Thoracic aorta (tissue), 2 donors: ENCODE data around the gene MAPK11. TPM values are rescaled to one million over a fixed set of nuclear protein-coding genes. Genes with fewer than 3 reads are reported as not detected.

Source experiments
- ATAC-seq: fragments of 150-250 bp; one replicate; pipeline ENCODE4 v1.8.0; 2017; ENCODE audit warnings: low read depth; ENCODE audit not compliant: insufficient number of reproducible peaks, low FRiP score
- DNase-seq: peaks from one replicate; pipeline ENCODE4 v3.0.0-alpha.2; 2020; ENCODE audit warnings: low spot score
- H3K27ac ChIP-seq, 2 donors: fragments of 200-600 bp; sonication (generic); 1 replicate in 1 of 2; 2 replicates in 1 of 2; pipeline ENCODE4 v1.5.1; 2016; ENCODE audit warnings: mild to moderate bottlenecking in 2 of 2, moderate library complexity in 2 of 2
- H3K27me3 ChIP-seq: fragments of 200-600 bp; sonication (generic); replicated peaks from 2 replicates; pipeline ENCODE4 v1.6.0; 2016; ENCODE audit warnings: mild to moderate bottlenecking; ENCODE audit not compliant: insufficient read depth
- H3K36me3 ChIP-seq: fragments of 200-600 bp; sonication (generic); one replicate; pipeline ENCODE4 v1.5.1; 2016
- H3K4me1 ChIP-seq, 2 donors: fragments of 200-600 bp; sonication (generic); 1 replicate in 1 of 2; 2 replicates in 1 of 2; pipeline versions ENCODE4 v1.5.1 to v1.6.0; 2016; ENCODE audit warnings: low read depth in 2 of 2, mild to moderate bottlenecking in 1 of 2; ENCODE audit not compliant: control insufficient read depth in 1 of 2
- H3K4me3 ChIP-seq: fragments of 200-600 bp; sonication (generic); 2 replicates; pipeline ENCODE4 v1.5.1; 2016; ENCODE audit warnings: mild to moderate bottlenecking
- H3K9me3 ChIP-seq: fragments of 200-600 bp; sonication (generic); 2 replicates; pipeline ENCODE4 v1.5.1; 2016
- total RNA-seq, 2 donors: library from RNA; depleted of rRNA; stranded (reverse); fragments of >200 nt; gene quantifications; one replicate each; pipeline versions ENCODE4 v1.1.0 to v1.2.3, GENCODE V29; 2016
- TF ChIP-seq, protein P1 (sequence below): fragments of 200-600 bp; sonication (generic); IDR thresholded peaks from one replicate; pipeline ENCODE4 v1.5.1; 2019; ENCODE audit warnings: antibody characterized with exemption

MAPK11 gene
- total RNA-seq, 2 donors from 2014 or later = 5.8 to 8.8 TPM

DNA sequence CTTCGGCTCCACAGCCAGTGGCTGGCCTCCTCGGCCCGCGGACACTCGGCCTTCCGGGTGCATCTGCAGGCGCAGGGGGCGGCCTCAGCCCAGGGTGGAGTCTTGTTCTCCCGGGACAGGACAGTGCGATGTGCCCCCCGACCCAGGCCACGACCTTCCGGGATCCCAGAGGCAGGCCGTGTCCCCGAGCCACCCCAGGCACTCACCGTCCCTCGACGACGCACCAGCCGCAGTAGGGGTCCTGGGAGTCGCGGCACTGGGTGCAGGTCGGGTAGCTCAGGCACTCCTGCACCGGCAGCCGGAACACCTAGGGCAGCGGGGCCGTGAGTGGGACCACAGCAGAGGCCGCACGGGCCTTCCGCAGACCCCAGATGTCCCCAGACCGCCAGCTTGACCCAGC is 17.6 kb upstream of the MAPK11 start:
- peaks cover 70% of the 10 kb centered on the region for H3K36me3 ChIP-seq
- H3K9me3 ChIP-seq = no peaks in the 10 kb centered on the region
- peaks cover 5 to 6% of the 10 kb centered on the region in 2 donors for H3K4me1 ChIP-seq
- no peak overlapping the region for H3K27ac ChIP-seq
- H3K4me3 ChIP-seq = no peak overlapping the region
- TF ChIP-seq, protein P1, sequence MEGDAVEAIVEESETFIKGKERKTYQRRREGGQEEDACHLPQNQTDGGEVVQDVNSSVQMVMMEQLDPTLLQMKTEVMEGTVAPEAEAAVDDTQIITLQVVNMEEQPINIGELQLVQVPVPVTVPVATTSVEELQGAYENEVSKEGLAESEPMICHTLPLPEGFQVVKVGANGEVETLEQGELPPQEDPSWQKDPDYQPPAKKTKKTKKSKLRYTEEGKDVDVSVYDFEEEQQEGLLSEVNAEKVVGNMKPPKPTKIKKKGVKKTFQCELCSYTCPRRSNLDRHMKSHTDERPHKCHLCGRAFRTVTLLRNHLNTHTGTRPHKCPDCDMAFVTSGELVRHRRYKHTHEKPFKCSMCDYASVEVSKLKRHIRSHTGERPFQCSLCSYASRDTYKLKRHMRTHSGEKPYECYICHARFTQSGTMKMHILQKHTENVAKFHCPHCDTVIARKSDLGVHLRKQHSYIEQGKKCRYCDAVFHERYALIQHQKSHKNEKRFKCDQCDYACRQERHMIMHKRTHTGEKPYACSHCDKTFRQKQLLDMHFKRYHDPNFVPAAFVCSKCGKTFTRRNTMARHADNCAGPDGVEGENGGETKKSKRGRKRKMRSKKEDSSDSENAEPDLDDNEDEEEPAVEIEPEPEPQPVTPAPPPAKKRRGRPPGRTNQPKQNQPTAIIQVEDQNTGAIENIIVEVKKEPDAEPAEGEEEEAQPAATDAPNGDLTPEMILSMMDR = no peak
- no peaks in the 10 kb centered on the region for H3K27me3 ChIP-seq
- no peak for DNase-seq
- no peak for ATAC-seq

DNA sequence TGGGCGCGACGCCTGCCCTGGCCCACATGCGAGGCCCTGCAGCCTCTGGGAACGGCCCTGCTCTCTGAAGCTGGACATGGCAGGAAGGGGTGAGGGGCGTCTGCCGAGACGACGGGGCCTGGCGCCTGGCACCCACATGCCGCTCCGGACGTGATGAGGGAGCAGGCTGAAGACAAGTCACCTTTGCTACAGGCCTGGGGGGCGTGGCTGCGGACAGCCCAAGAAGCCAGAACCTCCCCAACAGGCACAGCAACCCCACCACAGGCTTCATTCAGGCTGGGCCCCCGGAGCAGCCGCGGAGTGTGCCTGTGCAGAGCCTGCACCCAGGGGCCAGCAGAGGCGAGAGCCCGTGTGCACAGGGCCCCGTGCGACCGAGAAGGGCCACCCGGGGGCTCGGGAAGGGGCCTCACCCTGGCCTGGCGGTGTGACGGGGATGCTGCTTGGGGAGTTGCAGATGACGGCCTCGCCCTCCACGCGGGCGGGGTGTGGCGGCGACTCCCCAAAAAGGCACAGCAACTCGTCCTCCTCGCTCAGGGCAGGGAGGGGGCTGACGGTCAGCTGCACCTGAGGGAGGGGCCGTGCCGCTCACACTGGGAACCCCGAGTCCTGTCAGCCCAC is 16.6 kb upstream of the MAPK11 start:
- TF ChIP-seq, protein P1 = no peak

DNA sequence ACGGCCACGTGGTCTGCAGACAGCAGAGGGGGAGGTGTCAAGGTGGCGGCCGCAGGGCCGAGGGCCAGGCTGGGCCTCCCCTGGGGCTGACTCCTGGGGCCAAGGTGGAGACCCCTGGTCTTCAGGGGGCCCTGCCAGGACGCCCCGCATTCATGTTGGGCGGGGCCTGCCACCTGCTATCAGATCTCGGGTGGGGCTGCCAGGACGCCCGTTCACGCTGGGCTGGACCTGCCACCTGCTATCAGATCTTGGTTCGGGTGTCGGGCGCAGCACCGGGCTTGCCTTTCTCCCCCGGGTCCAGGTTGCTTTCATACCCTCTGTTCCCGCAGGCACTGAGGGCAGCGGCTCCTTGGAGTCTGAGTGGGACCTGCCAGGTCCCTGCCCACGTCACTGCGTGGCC is 16.1 kb upstream of the MAPK11 start:
- TF ChIP-seq, protein P1 = no peak

More for the DNA sequence above, 16.6 kb upstream of the MAPK11 start:
- no peak for ATAC-seq
- H3K4me3 ChIP-seq = no peak overlapping the region
- H3K27me3 ChIP-seq = no peaks in the 10 kb centered on the region
- H3K27ac ChIP-seq = no peak overlapping the region
- H3K4me1 ChIP-seq = no peaks in the 10 kb centered on the region
- peaks cover 79% of the 10 kb centered on the region for H3K36me3 ChIP-seq
- no peak for DNase-seq
- no peaks in the 10 kb centered on the region for H3K9me3 ChIP-seq

DNA sequence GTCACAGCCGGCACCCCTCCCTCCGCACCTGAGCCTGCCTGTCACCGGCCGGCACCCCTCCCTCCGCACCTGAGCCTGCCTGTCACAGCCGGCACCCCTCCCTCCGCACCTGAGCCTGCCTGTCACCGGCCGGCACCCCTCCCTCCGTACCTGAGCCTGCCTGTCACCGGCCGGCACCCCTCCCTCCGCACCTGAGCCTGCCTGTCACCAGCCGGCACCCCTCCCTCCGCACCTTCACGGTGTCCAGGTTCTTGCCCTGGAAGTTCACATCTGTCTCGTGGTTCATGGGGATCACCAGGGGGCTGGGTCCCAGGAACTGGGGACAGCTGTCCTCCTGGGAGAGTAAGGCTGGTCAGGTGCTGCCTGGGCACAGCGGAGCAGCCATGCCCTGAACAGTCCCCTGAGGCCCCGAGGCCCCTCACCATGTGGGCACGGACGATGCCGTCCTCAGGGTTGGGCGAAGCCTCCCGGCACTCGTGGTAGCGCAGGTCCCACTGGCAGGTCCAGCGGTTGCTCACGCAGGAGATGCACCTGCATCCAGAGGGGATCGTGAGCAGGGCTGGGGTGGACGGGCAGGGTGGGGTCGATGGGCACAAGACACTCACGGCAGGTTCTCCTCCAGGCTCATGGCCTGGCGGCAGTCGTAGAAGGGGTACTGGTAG is 15.5 kb upstream of the MAPK11 start:
- Histone ChIP-seq H3K27me3 (no peaks in the 10 kb centered on the region), H3K27ac (no peak overlapping the region), H3K36me3 (peaks cover 84% of the 10 kb centered on the region), H3K9me3 (no peaks in the 10 kb centered on the region), H3K4me1 (no peaks in the 10 kb centered on the region), H3K4me3 (no peak overlapping the region)
- ATAC-seq (no peak), DNase-seq (no peak)
- TF ChIP-seq, protein P1 = no peak

More for the DNA sequence above, 16.1 kb upstream of the MAPK11 start:
- DNase-seq = no peak
- H3K27ac ChIP-seq = no peak overlapping the region
- H3K27me3 ChIP-seq = no peaks in the 10 kb centered on the region
- peaks cover 84% of the 10 kb centered on the region for H3K36me3 ChIP-seq
- no peak for ATAC-seq
- H3K4me3 ChIP-seq = no peak overlapping the region
- H3K4me1 ChIP-seq = no peaks in the 10 kb centered on the region
- no peaks in the 10 kb centered on the region for H3K9me3 ChIP-seq

DNA sequence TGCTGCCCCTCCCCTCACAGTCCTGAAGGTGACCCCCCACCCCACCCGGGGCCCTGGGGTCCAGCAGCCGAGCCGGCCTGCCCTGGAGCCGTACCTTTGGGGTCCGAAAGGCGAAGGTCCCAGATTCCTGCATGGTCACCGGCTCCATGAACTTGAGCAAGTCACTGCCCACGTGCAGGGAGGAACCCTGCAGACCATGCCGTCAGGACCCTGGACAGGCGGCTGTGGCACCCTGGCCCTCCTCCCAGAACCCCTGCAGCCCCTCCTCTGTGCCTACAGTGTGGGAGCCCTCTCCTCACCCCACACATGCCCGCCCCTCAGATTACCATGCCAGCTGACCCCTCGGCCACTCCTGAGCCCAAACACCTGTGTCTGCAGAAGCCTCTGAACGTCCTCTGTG is 14.3 kb upstream of the MAPK11 start:
- Histone ChIP-seq H3K4me3 (no peak overlapping the region), H3K36me3 (peaks cover 84% of the 10 kb centered on the region), H3K9me3 (no peaks in the 10 kb centered on the region), H3K27me3 (no peaks in the 10 kb centered on the region), H3K27ac (no peak overlapping the region), H3K4me1 (no peaks in the 10 kb centered on the region)
- ATAC-seq (no peak), DNase-seq (no peak)
- TF ChIP-seq, protein P1 = no peak
